Measurements from ENCODE around the gene DSTN.

The DSTN gene

DNA sequence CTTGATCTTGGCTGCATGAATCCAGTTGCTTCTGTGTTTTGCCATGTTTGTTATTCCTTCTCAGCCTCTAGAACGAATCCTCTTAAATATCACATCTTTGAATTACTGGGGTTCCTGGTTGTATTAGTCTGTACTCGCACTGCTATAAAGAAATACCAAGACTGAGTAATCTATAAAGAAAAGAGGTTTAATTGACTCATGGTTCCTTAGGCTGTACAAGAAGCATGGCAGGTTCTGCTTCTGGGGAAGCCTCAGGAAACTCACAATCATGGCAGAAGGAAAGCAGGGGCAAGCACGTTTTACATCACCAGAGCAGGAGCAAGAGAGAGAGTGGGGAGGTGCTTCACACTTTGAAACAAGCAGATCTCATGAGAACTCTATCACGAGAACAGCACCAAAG, 20.7 kb upstream of the DSTN start:
- no peak for DNase-seq (ENCODE audit: low spot score)

DNA sequence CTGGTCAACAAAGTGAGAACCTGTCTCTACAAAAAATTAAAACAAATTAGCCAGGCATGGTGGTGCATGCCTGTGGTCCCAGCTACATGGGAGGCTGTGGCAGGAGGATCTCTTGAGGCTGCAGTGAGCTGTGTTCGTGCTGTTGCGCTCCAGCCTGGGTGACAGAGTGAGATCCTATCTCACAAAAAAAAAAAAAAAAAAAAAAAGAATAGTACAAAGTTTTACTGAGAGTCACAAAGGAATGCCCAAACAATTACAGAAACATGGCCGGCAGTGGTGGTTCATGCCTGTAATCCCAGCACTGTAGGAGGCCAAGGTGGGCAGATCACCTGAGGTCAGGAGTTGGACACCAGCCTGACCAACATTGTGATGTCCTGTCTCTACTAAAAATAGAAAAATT, 14.8 kb upstream of the DSTN start:
- no peak for DNase-seq (ENCODE audit: low spot score)

DNA sequence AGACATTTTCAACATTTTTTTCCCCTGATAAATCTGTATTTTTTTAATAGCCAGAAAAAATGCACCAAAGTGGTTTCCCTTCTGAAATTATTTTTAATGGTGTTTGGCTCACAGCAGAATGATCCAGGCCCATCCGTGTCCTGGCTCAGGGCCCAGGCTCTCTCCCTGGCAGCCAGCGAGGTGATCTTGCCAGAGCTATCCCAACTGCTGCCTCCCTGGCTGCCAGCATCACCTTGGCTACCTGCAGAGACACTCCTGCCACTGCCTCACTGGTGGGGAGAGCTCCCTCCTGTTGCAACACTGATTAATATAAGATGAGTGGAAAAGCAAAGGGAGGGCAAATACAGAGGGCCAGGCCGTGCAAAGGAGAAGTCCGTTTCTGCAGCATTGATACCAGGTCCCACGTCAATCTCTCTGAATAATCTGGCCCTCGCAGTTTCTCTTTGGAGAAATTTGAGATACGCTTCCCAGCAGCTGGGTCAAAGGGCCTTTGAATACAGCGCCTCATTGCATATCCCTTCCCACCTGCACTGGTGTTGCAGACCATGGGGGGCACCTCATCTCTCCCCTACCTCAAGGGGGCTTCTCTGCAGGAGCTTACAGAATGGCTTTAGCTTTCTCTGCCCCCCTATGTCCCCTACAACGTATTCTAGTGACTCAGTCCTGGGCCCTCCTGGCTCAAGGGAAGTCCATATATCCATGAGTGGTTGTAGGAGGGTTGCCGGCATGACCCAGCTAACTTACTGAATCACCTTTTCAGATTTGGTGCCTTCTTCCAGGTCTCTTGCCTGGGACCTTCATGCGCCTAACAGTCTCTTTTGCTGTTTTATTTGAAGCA, 12.8 kb upstream of the DSTN start:
- DNase-seq (ENCODE audit: low spot score): peak; percentile 70

DNA sequence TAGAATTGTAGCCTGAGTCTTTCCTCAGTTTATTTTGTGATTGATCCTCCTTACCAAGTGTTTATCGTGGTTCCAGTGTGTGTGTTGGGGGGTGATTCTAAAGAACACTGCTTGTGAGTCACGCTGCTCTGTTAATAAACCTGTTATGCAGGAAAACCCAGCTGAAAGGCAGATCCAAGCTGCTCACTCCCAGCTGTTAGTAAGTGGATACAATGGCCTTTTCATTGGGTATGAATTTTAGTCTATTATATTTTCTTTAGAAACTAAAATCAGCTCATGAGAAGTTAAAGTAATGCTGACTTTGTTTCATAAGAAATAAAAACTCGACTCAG, 12.2 kb upstream of the DSTN start:
- DNase-seq (ENCODE audit: low spot score): peak; percentile 57

DNA sequence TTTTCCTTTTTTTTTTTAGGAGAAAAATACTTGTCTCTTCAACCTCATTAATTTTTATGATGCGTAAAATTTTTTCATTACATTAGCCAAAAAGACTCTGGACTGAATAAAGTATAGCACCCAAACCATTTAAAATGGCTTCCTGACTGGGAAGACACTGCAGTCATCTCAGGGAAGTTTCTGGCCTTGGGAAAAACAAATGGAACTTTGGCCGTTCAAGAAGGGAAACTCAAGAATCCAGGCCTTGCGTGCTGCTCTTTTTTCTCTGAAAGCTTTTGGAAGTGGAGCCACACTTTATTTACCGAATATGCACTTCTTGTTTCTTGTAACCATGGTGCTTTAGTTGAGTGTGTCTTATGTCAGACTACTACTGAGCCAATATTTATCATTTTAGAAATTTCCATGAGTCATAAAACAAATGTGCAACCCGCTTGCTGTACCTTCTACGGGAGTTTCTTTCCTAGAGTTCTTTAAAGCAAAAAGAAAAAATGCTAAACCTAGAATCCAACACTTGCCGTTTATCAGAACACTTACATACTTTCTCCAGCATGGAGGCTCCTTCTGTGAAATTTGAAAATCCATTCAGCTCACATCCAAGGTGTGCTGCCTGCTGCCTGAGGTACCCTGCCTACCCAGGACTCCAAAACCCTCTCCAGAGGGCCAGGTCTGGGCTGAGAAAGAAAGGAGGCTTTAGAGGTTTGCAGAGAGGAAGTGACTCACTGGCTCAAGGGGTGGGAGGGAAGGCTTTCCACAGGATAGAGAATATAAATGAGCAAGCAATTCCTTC, 11.5 kb upstream of the DSTN start:
- peak; percentile 82 for DNase-seq (ENCODE audit: low spot score)

DNA sequence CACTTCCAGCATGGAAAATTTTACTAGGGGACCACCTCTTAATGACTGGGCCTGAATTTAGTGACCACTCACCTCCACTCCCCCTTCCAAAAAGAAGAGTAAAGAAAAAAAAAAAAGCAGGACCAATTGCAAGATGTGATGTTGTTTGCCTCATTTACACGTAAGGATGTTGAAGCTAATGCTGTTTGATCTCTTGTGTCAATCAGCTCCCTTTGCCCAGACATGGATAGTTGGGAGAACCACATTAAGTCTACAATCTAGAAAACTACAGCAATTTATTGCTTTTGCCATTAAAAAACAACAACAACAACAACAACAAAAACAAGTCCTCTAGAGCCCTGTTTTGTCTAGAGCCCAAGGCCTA, 11.0 kb upstream of the DSTN start:
- DNase-seq (ENCODE audit: low spot score): no peak

DNA sequence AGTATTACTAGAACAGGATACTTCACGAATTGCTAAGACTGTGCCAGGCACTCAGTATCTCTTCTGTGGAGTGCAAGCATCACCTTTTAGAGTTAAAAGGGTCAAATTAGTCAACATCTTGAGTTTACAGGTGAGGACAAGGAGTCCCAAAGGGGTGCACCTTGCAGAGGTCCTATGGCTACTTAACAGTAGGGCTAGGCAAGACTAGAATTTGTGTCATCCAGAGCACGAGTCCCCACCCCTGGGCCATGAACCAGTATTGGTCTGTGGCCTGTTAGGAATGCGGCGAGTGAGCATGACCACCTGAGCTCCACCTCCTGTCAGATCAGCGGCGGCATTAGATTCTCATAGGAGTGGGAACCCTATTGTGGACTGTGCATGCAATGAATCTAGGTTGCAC, 10.5 kb upstream of the DSTN start:
- no peak for DNase-seq (ENCODE audit: low spot score)

DNA sequence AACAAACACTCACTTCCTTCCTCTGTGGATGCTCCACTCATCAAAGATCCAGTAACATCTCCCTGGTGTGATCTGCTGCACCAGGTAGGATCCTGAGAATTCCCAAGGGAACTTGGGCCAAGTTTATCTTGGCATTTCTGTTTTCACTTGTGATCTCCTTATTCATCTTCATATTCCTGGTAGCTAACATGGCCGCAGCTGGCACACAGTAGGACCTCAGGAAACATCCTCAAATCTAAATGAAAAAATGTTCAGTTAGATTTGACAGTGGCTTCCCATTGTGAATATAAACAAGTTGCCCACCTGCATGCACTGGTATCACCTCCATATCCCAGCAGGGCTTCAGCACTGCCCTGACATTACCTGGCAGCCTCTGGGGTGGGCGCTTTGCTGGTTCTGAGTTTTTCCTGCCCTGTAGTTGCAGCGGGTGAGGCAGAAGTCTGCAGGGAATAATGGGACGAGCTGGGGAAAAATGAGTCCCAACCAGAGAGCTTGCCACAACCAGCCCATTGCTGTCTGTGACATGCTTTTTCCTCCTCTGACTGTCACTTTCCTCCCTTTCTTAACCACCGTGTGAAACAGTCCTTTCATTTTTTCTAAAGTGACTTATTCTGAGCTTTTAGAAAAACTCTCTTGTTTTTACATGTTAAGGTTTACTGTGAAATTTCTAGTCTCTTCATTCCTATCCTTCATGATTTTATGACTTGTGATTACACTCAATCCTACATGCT, 9.4 kb upstream of the DSTN start:
- DNase-seq (ENCODE audit: low spot score): no peak

DNA sequence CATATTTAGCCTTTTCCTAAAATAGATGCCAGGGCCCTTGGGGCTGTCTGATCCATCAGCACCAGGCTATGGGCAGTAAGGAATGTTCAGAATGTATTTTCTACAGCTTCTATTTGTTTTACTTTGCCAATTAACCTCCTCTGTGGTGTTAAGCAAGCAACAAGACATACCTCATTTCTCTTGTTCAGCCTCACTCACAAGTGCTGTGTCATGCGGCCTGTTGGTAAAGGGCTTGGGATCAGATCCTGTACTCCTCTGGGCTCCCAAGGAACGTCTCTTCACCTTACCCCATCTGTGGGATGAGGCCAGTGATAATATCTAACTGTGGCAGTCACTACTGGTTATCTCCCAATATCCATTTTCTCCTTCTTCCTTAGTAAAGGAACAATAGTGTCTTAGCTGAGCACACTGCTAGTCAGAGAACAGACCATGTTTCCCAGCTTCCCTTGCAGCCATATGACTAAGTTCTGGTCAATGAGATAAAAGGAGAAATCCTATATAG, 7.0 kb upstream of the DSTN start:
- peak; percentile 53 for DNase-seq (ENCODE audit: low spot score)

DNA sequence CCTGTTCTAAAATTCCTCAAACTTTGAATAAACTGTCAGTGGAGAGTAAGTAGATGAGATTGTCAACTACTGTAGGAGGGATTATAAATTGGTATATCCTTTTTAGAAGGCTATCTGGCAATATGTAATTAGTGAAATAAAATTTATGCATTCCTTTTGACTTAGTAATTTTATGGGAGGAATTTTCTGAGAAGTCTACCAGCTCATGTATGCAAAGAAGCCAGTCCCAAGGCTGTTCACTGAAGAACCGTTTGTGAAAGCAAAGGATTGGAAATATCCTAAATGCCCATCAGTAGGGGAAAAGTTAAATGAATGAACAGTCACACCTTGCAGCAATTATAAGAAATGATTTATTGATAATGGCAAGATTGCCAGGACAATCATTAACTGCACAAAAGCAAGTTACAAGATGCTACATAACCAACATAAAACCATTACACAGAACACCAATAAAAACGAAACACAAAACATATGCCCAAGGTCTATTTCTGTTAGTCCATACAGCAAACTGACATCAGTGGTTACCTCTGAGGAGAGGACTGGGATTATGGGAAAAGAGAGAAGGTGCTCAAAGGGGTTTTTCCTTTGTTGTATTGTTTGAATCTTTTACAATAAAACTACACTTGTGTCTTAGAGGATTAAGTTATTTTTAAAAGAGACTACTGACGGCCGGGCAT, 4.6 kb upstream of the DSTN start:
- DNase-seq (ENCODE audit: low spot score): no peak

DNA sequence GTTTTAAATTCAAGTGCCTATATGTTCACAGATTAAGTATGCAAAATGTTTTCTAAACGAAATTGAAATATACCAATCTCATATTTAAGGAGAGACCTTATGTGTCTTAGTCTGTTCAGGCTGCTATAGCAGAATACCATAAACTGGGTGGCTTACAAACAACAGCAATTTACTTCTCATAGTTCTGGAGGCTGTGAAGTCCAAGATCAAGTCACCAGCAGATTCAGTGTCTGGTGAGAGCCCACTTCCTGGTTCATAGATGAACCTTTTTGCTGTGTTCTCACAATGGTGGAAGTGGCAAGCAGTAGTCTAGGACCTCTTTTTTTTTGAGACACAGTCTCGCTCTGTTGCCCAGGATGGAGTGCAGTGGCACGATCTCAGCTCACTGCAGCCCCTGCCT, 3.5 kb upstream of the DSTN start:
- no peak for DNase-seq (ENCODE audit: low spot score)

DNA sequence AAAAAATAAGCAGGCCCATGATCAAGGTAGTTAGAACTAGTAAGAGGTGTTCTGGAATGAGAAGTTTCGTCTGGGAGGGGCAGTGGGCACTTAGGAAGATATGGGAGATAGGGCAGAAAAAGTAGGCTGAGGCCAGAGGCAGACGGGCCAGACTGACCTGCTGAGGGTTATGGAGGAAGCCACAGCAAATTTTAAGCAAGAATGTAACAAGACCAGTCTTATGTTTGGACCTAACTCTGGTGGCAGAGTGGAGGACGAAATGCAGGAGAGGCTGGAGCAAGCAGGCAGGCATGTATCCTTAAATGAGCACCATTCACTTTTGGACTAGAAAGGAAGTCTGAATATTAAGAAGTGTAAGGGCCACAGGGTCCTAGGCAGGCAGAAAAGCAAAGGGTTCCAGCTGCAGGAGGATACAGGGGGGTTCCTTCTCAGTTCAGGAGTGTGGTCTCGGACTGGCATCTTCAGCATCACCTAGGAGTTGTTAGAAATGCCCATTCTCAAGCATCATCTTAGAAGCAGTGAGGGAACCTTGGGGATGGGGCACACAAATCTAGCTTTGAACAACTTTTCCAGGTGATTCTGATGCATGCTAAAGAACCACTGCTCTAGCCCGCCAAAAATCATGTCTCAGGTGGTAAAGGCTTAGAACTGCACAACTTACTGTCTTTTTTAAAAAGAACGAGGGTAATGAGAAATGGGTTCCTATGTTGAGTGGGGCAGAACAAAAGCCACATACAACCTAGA, 1.7 kb upstream of the DSTN start:
- no peak for DNase-seq (ENCODE audit: low spot score)

DNA sequence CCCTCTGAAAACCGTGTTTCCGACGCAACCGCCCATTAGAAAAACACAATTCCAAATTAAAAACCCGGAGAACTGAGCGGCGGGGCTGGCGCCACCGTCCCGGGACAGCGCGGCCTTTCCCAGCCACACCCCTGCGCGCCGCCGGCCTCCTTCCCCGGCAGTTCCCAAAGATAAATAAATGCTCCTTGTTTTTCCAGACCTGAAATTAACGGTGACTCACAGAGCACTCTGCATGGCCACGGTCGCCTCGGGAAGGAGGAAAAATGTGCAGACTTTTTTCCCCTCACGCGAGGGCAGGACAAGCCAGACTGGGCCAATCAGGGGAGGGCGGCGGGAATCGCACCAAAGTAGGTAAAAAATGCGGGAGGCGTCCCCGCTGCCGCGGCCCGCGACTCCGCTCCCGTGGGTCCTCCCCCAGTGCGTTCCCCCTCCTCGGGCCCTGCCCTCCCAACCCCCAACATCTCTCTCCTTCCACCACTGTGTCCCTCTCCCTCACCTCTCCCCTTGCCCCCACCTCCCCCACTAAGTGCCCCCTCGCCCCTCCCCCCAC, 828 bp upstream of the DSTN start:
- DNase-seq (ENCODE audit: low spot score): peak; percentile 89

DNA sequence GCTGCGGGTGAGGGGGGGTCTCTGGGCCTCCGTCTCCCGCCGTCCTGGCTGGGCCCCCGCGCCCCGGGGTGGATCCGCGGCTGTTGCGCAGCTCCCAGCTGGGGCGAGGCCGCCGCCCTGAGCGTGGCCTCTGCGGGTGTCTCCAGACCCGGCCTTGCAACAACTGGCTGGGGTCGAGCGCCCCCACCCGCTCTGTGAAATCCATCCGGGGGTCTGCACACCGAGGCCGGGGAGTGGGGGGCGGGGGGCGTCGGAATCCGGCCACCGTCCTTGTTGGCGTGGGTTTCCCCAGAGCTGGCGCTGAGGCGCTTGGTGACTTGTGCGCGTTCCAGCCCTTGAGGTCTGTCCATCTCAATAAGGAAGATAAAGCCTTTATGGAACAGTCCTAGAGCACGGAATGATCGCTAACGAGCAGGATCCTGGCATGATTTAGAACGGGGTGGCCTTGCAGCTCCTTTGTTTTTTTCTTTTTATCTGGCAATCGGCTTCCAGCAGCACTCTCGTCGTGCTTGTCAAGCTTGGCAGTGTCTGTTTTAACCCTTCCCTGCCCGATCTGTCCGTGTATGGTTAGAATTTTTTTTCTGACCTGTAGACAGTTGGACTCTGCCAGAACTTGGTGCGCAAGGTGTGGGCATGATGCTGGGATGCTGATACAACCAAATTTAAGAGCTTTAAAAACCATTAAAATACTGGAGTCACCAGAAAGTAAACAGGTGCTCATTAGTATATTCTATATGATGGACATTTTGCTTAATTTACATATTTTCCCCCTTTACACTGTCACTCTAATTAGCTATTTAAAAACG, 675 bp downstream of the DSTN start:
- DNase-seq (ENCODE audit: low spot score): peak; percentile 29

DNA sequence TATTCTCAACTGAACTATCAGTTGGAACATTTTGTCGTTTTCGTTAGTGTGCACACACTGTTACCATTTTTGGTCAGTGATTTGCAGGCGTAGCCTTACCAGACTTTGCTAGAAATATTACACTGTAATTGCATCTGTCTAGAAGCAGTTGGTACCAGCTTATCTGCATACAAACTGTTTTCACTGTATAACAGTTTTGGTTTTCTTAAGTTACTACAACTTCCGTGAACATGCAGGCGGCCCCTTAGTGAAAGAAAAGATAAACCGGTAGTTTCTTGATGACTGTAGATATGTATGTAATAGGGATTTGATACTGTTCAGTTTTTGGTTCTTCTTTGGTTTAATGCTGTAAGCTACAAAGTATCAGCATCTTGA, 1.3 kb downstream of the DSTN start:
- DNase-seq (ENCODE audit: low spot score): no peak

DNA sequence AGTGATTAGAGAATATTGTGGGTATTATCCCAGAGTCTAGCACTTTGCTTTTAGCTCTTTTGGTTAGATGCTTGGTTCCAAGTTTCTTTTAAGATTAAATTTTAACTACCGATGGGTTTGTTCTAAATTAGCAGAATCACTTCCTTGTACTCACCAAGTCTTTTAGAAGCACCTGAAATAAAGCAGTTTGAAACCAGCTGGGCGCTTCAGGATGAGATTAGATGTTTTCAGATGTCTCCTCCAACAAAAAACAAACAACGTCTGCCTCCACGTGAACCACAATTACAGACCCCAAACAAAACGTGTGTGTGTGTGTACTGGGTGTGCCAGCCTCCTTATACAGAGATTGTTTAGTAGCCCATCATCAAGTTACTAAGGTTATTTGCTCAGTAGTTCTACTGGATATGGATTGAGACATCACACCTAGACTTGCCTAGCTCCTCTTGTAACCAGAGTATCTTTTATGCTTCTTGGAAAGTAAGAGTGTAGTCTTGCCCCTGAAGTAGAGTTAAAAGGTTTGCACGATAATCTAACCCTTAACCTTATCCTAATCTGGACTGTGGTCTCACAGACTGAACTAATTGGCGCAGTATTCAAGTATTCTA, 2.3 kb downstream of the DSTN start:
- no peak for DNase-seq (ENCODE audit: low spot score)

DNA sequence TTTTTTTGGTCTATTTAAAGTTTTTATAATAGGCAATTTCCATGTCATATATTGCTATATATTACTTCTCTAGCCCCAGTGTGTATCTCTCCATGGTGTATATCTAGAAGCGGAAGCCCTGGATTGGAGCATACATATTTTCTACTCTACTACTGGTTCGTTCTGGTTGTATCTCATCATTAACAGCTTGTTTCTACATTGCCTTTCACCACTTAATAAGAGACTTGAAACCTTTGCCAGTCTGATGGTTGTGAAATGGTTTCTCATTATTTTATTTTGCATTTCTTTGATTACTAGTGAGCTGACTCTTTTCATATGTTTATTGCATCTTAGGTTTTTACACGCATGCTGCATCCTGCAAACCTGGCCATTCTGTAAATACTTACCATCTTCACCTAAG, 3.6 kb downstream of the DSTN start:
- DNase-seq (ENCODE audit: low spot score): no peak

DNA sequence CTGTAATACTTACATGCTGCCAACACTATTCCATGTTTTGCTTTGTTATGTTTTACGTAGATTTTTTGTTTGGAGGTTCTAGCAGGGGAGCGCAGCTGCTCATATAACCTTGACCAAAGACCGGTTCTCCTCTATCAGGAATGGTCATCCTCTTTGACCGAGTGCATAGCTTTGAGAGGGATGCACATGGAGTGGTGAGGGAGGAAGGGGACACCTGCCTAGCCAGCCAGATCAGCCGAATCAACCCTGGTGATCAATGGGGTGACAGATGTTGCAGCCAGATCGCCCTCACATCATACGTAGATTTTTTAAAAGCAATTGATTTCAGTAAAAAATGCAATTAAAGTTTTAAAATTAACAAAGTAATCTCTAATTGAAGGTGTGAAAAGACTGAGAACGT, 6.3 kb downstream of the DSTN start:
- DNase-seq (ENCODE audit: low spot score): no peak

DNA sequence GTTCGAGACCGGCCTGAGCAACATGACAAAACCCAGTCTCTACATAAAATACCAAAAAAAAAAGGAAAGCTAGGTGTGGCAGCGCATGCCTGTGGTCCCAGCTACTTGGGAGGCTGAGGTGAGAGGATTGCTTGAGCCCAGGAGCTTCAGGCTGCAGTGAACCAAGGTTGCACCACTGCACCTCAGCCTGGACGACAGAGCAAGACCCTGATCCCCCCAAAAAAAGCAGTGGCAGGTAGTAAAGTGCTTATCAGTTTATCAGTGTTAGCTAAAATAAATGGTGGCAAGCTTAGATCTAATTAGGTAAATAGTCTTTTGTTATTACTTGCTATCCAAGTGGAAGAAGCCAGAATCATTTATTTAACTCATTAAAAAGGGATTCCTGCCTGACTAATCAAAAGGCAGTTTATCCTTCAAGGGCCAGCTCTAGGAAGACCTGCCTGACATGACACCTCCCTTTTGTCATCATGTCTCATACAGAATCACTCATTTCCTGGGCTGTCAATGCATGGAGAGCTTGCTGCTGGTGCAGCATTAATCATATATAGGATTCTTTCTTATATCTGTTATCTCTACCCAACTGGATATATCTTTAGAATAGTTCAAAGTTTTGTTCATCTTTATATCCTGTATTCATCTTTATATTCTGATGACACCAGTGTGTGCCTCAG, 9.6 kb downstream of the DSTN start:
- DNase-seq (ENCODE audit: low spot score): no peak

Measured in AG08395 (cell line).